ENCODE results near the gene RFX8.

The RFX8 gene

GRCh38 chr2:101518578-101519492 is 43.9 kb upstream of the RFX8 start:
- no peaks in the 10 kb centered on the region for H3K36me3 ChIP-seq (replicated peaks; ENCODE audit: insufficient read depth, low read length)
- H3K27ac ChIP-seq (ENCODE audit: low read length) = no peak overlapping the region
- no peak for DNase-seq
- H3K4me2 ChIP-seq (ENCODE audit: low read depth, low read length) = no peak overlapping the region
- TF ChIP-seq EZH2 (optimal IDR thresholded peaks at IDR 0.05; ENCODE audit: low read depth, low read length) = no peak
- TF ChIP-seq EZH2phosphoT487 (IDR thresholded peaks at IDR 0.05; ENCODE audit: low read length) = no peak
- TF ChIP-seq CTCF (IDR thresholded peaks at IDR 0.05; ENCODE audit: low read length) = no peak
- no peak overlapping the region for H3K4me3 ChIP-seq (ENCODE audit: low read length)
- H3K27me3 ChIP-seq (replicated peaks; ENCODE audit: insufficient read depth, low read length) = no peaks in the 10 kb centered on the region
- no peak overlapping the region for H3K9ac ChIP-seq (ENCODE audit: low read length)
- H3K9me3 ChIP-seq (replicated peaks; ENCODE audit: insufficient read depth, low read length) = no peaks in the 10 kb centered on the region
- no peaks in the 10 kb centered on the region for H3K4me1 ChIP-seq (ENCODE audit: low read length)
- no peaks in the 10 kb centered on the region for H3F3A ChIP-seq (ENCODE audit: insufficient read depth, low read length)
- H4K20me1 ChIP-seq (ENCODE audit: insufficient read depth, low read length) = no peaks in the 10 kb centered on the region
- H3K79me2 ChIP-seq (ENCODE audit: low read length) = no peaks in the 10 kb centered on the region
- no peaks in the 10 kb centered on the region for H3K9me2 ChIP-seq (replicated peaks; ENCODE audit: insufficient read depth, low read length)
- no peak overlapping the region for H2AFZ ChIP-seq (ENCODE audit: low read length)

GRCh38 chr2:101517758-101518271 is 42.9 kb upstream of the RFX8 start:
- Histone ChIP-seq H3K27me3 (replicated peaks; ENCODE audit: insufficient read depth, low read length) (no peaks in the 10 kb centered on the region), H2AFZ (ENCODE audit: low read length) (no peak overlapping the region), H3K4me2 (ENCODE audit: low read depth, low read length) (no peak overlapping the region), H3K27ac (ENCODE audit: low read length) (no peak overlapping the region), H3K9me2 (replicated peaks; ENCODE audit: insufficient read depth, low read length) (no peaks in the 10 kb centered on the region), H3K9me3 (replicated peaks; ENCODE audit: insufficient read depth, low read length) (no peaks in the 10 kb centered on the region), H4K20me1 (ENCODE audit: insufficient read depth, low read length) (no peaks in the 10 kb centered on the region), H3K4me1 (ENCODE audit: low read length) (no peaks in the 10 kb centered on the region), H3F3A (ENCODE audit: insufficient read depth, low read length) (no peaks in the 10 kb centered on the region), H3K4me3 (ENCODE audit: low read length) (no peak overlapping the region), H3K36me3 (replicated peaks; ENCODE audit: insufficient read depth, low read length) (no peaks in the 10 kb centered on the region), H3K79me2 (ENCODE audit: low read length) (no peaks in the 10 kb centered on the region), H3K9ac (ENCODE audit: low read length) (no peak overlapping the region)
- TF ChIP-seq EZH2 (optimal IDR thresholded peaks at IDR 0.05; ENCODE audit: low read depth, low read length) (no peak), EZH2phosphoT487 (IDR thresholded peaks at IDR 0.05; ENCODE audit: low read length) (no peak), CTCF (IDR thresholded peaks at IDR 0.05; ENCODE audit: low read length) (no peak)
- no peak for DNase-seq

- Histone ChIP-seq H3K36me3 (replicated peaks; ENCODE audit: insufficient read depth, low read length) (no peaks in the 10 kb centered on the region), H3K4me1 (ENCODE audit: low read length) (no peaks in the 10 kb centered on the region), H3K27ac (ENCODE audit: low read length) (no peak overlapping the region), H3K4me2 (ENCODE audit: low read depth, low read length) (no peak overlapping the region), H3K79me2 (ENCODE audit: low read length) (no peaks in the 10 kb centered on the region), H2AFZ (ENCODE audit: low read length) (no peak overlapping the region), H3F3A (ENCODE audit: insufficient read depth, low read length) (no peaks in the 10 kb centered on the region), H3K9me2 (replicated peaks; ENCODE audit: insufficient read depth, low read length) (no peaks in the 10 kb centered on the region), H3K4me3 (ENCODE audit: low read length) (no peak overlapping the region), H3K9ac (ENCODE audit: low read length) (no peak overlapping the region), H3K9me3 (replicated peaks; ENCODE audit: insufficient read depth, low read length) (no peaks in the 10 kb centered on the region), H3K27me3 (replicated peaks; ENCODE audit: insufficient read depth, low read length) (no peaks in the 10 kb centered on the region), H4K20me1 (ENCODE audit: insufficient read depth, low read length) (no peaks in the 10 kb centered on the region)
- DNase-seq = no peak
- no peak for TF ChIP-seq EZH2phosphoT487 (IDR thresholded peaks at IDR 0.05; ENCODE audit: low read length)
- TF ChIP-seq EZH2 (optimal IDR thresholded peaks at IDR 0.05; ENCODE audit: low read depth, low read length) = no peak
- TF ChIP-seq CTCF (IDR thresholded peaks at IDR 0.05; ENCODE audit: low read length) = no peak
These were observed 42.1 kb upstream of the RFX8 start for GRCh38 chr2:101516823-101517690.

All from MM.1S (cell line).